ENCODE measurements around the gene CEP128. TPM values are rescaled to one million over a fixed set of nuclear protein-coding genes. Genes with fewer than 3 reads are reported as not detected.

CEP128 gene
- total RNA-seq, result 22.8 and 26.9 TPM in 2 replicates

GRCh38 chr14:80941241-80942185, at the start of gene CEP128:
Gene CEP128 (minus strand): TSS chr14:80941738.
- intact Hi-C loops (cut with micrococcal nuclease), result loop anchor here (1.0 to 2.0 kb wide), 8 partner anchors 10 to 592 kb away; partner anchors contain the start of gene SEL1L

- intact Hi-C loops (cut with micrococcal nuclease), result loop anchor here (5.0 kb wide), 2 partner anchors 137 to 402 kb away; no protein-coding TSS in a partner anchor
These were observed 47.3 kb upstream of the CEP128 start for GRCh38 chr14:80988735-80989429.

DNA sequence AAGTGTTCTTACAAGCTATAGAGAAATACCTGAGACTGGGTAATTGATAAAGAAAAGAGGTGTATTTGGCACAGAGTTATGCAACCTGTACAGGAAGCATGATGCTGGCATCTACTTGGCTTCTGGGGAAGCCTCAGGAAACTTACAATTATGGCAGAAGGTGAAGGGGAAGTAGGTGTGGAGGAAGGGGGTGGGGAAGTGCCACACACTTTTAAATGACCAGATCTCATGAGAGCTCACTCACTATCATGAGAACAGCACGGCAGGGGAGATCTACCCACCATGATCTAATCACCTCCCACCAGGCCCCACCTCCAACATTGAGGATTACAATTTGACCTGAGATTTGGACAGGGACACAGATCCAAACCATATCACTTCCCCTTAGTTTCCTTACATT, 46.7 kb upstream of the CEP128 start:
- intact Hi-C loops (cut with micrococcal nuclease), result loop anchor here (5.0 kb wide), 2 partner anchors 136 to 401 kb away; no protein-coding TSS in a partner anchor

DNA sequence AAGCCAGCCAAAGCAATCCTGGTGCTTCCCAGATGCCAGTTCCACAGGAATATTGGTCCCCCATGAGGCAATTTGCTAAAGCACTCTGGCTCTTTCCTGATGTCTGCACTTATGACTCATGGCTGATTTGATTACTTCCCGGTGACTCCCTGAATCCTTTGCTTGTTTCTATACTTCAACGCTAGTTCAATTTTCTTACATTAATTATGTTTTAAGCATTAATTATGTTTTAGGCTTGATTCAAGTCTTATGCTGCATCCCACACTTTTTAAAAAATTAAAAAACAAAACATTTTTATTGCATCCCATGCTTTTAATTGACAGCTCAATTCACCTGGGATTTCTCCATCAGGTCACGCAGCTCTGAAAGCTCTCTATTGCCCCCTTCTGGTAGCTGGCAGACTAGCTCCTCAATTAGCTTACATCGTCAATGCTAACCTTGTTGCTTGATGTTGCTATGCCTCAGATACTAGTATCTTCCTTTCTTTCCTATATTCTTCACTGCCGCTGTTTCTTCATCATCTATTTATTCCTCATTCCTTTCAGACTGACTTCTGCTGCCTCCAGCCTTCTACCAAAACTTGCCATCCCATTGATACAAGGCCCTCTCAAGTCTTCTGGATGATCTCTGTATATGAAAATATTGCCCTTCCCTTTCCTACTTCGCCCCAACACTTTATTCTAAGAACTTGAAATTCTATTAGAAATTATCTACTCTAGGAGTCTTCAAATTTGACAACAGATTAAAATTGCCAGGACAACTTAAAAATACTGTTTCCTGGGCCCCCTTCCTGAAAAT, 45.9 kb upstream of the CEP128 start:
- intact Hi-C loops (cut with micrococcal nuclease), result loop anchor here (1.0 to 5.0 kb wide), 9 partner anchors 9 to 477 kb away; no protein-coding TSS in a partner anchor

DNA sequence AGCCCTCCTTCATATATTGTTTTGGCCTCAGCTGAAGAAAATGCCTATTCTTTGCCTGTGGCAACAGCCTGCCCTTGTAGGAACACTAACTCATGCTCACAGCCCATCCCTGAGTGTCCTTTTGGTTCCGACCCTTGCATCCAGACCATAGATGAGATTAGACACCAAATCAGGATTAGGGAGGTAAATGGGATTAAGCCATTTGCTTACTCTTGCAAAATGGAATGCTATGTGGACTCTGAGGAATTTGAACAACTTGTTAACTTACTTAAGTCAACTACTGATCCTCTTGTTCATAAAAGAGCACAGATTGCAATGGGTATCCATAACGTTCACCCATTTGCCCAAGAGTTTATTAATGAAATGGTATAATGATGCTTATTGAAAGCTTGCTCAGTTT, 41.2 kb upstream of the CEP128 start:
- intact Hi-C loops (cut with micrococcal nuclease), result no loop called here

GRCh38 chr14:80981673-80982072, 40.1 kb upstream of the CEP128 start:
- intact Hi-C loops (cut with micrococcal nuclease), result no loop called here

DNA sequence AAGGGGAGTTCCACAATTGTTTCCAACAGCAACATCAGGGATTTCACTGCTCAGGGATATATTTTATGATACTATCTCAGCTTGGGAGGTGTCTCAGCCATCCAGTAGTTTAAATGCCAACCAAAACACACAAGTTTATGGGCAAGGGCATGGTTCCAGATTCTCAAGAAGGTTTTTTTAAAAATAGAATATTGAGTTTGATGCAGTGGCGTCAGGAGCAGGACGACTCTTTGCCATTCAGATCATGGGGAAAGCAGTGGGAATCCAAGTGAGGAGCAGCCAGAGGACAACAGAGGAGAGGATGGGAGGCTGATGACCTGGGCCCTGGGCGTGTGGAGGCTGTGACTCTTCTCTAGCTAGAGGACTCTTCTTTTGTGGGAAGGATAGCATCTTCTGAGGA, 39.6 kb upstream of the CEP128 start:
- intact Hi-C loops (cut with micrococcal nuclease), result no loop called here

- intact Hi-C loops (cut with micrococcal nuclease), result loop anchor here (2.0 kb wide), 1 partner anchor 49 kb away; no protein-coding TSS in a partner anchor
These were observed 38.4 kb upstream of the CEP128 start for GRCh38 chr14:80979951-80980350.

DNA sequence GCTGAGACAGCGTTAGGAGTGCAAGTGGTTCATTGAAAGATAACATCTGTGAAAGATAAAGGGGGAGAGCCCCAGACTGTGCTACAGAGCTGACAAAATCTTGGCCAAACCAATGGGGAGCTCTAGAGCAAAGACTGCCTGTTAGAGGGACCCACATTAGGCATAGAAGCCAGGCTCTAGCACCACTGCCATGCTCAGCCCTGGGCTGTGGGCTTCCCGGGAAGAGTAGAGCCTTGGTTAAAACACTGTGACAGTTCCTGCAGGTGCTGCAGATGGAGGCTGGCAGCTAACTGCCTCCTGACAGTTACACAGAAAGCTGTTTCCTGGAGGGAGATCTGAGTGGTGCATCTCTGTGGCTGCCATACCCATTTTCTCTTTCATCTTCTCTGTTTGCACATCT, 36.9 kb upstream of the CEP128 start:
- intact Hi-C loops (cut with micrococcal nuclease), result loop anchor here (1.0 to 2.0 kb wide), 3 partner anchors 9 to 48 kb away; no protein-coding TSS in a partner anchor

GRCh38 chr14:80977221-80977620, 35.7 kb upstream of the CEP128 start:
- intact Hi-C loops (cut with micrococcal nuclease), result no loop called here

GRCh38 chr14:80974679-80975078, 33.1 kb upstream of the CEP128 start:
- intact Hi-C loops (cut with micrococcal nuclease), result no loop called here

DNA sequence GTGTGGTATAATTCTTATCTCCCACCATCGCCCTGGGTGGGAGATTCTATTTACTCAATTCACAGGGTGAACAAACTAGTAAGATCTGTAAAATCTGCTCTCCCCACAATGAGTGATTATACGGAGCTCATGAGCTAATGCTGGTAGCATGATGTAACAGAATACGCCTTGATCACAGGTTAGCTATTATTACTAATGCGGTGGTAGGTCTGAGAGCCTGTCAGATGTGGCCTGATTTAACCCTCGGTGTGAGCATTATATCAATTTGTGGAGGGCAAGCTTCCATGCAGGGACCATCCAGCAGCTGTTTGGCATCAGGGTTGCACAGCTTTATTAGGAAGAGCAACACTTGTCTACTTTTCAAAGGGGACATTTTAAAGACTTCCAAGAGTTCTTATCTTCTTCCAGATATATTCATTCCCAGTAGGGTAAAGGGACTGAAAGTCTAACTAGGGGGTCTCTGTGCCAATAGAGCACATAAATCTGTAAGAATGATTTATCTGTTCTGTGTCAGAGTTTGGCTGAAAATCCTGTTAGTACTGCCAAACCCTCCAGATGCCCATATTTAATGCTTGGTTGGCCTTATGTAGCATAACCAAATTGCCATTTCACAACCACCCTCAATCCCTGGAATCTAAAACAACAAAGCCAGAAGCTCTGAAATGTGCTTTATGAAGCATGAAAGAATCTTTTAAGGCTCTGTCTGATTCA, 32.5 kb upstream of the CEP128 start:
- intact Hi-C loops (cut with micrococcal nuclease), result no loop called here

- intact Hi-C loops (cut with micrococcal nuclease), result no loop called here
These were observed 23.5 kb upstream of the CEP128 start for GRCh38 chr14:80965037-80965436.

- intact Hi-C loops (cut with micrococcal nuclease), result loop anchor here (1.0 to 2.0 kb wide), 9 partner anchors 18 to 573 kb away; partner anchors contain the start of genes CEP128 and SEL1L
These were observed 18.0 kb upstream of the CEP128 start for GRCh38 chr14:80959496-80959895.

- intact Hi-C loops (cut with micrococcal nuclease), result loop anchor here (1.0 to 2.0 kb wide), 9 partner anchors 18 to 574 kb away; partner anchors contain the start of genes CEP128 and SEL1L
These were observed 17.4 kb upstream of the CEP128 start for GRCh38 chr14:80958939-80959338.

- intact Hi-C loops (cut with micrococcal nuclease), result loop anchor here (2.0 kb wide), 2 partner anchors 517 to 575 kb away; partner anchors contain the start of gene SEL1L
These were observed 16.7 kb upstream of the CEP128 start for GRCh38 chr14:80958226-80958625.

GRCh38 chr14:80957613-80958012, 16.1 kb upstream of the CEP128 start:
- intact Hi-C loops (cut with micrococcal nuclease), result loop anchor here (2.0 kb wide), 2 partner anchors 517 to 575 kb away; partner anchors contain the start of gene SEL1L

GRCh38 chr14:80956922-80957321, 15.4 kb upstream of the CEP128 start:
- intact Hi-C loops (cut with micrococcal nuclease), result no loop called here

GRCh38 chr14:80956102-80956501, 14.6 kb upstream of the CEP128 start:
- intact Hi-C loops (cut with micrococcal nuclease), result no loop called here

GRCh38 chr14:80955416-80955941, 13.9 kb upstream of the CEP128 start, which contains the start of gene TSHR:
Gene TSHR (plus strand): TSS chr14:80955621. CDS start chr14:80955681, 60 bp downstream.
- intact Hi-C loops (cut with micrococcal nuclease), result loop anchor here (2.0 kb wide), 2 partner anchors 107 to 509 kb away; no protein-coding TSS in a partner anchor

All from T-helper 1 cell treated with Interleukin-12 subunit alpha and Interleukin-12 subunit beta and Interleukin-4 antibody, amounts not matched to agents 30 ng/mL and 1 ng/mL, for 36 hours (primary cell).